ENCODE data around the gene PLA2R1.

The PLA2R1 gene

DNA sequence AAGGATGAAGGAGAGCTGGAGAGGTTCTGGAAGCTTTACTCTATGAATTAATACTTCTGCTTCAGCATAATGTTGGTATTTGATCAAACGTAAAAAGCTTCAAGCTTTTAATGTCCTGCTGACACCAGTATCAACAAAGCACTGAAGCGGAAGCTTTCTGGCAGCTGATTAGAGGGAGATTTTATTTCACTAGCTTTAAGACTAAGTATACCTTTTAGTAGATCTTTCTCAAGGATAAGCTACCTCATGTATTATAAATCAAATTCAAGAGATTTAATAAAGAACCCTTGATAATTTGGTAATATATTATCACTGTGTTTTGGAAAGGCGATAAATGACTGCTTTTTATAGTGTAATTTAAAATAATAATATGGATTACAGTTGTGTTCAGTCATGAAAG is 136.4 kb downstream of the PLA2R1 start:
- no peak for DNase-seq

DNA sequence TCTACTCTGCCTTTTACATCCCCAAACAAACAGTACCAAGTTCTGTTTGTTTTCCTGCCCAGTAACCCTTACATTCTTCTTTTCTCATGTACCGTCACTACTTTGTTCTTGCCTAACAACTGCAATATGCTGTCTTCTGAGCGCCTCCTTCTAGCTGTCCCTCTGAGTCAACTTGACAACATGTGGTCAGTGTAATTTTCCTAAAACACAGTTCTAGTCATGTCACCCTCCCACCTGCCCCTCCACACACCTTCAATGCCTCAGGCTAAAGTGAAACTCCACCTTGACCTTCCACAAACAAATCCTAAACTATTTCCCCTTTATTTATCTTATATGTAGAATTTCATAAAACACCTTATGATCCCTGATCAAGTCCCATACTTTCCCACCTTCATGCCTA is 139.9 kb downstream of the PLA2R1 start:
- no peak for DNase-seq

DNA sequence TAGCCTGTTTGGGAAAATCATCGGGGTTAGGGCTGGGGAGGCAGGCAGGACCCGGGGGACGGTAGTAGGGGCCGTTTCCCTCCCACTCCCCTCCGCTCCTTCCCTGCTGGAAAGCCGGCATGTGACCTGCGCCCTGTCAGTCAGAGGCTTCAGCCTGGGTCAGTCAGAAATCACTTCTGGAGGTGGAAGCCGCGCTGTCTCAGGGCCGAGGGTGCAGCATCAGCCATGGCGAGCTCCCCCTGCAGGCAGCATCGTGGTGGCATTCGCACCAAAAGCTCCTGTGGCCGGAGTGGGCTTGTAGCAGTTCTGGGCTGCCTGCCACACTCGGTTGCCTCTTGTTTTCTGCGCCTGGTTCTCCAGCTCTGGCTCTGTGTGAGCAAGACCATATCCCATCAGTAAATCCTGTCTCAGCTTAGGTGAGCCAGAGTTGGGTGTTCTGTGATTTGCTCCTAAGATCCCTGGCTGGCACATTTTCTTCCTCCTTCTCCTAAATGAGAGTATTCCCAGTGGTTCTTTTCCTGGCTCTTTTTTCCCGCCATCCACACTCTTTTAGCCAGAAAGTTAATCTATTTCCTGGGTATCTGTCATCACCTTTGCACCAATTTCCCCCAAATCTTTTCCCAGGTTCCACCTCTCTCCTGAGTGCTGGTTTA is 140.5 kb downstream of the PLA2R1 start:
- DNase-seq = peak; percentile 87

DNA sequence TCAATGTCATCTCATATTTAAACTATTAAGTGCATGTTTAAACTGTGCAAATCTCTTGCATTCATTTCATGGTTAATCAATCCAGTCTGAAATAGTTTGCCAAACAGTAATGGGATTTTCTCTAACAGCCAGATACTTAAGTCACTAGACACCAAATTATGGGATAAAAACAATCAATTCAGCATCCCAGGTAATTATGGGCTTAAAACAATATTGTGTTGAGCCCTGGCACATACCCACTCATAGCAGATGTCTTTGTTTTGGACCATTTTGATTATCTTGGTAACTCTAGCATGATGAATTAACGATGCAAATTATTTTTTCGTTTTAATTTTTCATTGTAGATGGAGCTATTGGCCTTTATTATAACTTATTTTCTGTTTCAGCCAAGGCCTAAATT is 145.9 kb downstream of the PLA2R1 start:
- DNase-seq = no peak

DNA sequence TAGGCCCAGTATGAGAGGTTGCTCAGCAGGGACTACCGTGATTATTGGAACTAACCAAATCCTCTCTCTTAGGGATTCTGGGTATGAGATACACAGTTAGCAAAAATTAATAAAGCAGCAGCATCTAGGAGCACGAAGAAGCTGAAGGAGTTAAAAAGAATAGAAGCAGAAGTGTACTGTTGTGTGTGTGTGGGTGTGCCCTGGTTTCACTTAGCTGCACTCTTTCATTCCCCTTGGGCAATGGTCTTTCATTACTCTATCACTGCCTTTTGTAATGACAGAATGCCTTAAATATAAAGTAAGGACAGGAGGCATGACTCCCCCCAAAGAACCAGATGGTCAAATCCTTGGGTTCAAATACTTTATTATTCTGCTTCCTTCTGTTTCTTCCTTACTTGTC is 148.5 kb downstream of the PLA2R1 start:
- DNase-seq = no peak

DNA sequence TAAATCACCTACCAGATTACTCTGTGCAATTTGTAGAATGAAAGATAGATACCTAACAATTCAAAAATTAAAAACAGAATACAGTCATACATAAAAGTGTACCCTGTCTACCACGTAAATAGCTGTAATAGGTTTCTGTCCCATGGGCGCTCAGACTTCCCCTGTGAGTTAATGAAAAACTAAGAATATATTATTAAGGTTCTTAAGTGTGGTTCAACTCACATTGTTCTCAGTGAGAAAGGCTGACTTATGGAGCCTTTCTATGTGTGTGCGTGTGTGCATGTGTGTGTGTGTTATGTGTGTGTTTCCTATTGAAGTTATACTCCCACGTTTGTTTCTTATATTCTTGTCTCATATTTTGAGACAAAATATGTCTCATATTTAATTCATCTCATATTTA is 149.8 kb downstream of the PLA2R1 start:
- DNase-seq = no peak

DNA sequence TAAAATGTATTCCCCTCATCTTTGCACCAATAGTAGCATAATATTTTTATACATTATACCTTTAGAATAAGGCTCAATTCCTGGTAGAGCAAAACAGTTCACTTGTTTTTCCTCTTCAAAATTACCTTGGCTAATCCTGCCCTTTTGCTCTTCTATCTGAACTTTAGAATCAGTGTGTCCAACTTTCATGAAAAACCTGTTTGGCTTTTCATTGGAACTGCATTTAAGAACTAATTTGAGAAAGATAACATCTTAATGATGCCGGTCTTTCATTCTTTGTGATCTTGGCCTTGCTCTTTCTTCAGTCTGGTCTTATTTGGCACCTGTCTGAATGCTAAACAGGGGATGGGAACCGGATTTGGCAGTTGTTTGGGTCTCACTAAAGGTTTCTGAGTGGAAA is 151.5 kb downstream of the PLA2R1 start:
- DNase-seq = no peak

DNA sequence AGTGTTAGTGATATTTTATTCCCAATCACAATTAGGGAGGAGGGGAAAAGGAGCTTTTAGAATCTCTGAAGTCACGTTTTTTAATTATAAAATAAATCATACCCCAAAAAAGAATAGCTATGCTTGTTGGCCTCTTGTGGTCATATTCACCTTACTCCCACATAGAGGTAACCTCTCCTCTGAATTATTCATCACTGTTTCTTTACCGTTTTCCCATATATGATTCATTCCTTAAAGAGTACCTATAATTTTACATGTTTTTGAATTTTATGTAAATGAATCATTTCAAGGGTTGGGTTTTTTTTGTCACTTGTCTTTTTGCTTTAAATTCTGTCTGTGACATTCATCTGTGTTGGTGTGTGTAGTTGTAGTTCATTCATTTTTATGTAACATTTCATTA is 153.8 kb downstream of the PLA2R1 start:
- no peak for DNase-seq

DNA sequence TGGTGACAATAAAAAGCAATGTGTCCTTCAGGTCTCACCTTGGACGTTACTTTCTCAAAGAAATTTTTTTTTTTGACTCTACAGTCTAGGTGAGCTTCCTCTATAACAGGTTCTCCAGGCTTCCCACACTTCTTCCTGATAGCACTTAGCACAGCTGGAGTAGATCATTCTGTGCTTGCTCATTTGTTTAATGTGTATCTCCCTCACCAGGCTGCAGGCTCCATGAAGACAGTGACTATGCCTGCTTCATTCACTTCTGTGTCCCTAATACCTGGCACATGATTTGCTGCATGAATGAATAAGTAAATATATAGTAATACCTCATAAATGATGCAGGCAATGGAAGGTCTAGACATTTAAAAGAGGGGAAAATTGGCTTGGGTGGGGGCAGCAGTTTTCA is 154.5 kb downstream of the PLA2R1 start:
- no peak for DNase-seq

DNA sequence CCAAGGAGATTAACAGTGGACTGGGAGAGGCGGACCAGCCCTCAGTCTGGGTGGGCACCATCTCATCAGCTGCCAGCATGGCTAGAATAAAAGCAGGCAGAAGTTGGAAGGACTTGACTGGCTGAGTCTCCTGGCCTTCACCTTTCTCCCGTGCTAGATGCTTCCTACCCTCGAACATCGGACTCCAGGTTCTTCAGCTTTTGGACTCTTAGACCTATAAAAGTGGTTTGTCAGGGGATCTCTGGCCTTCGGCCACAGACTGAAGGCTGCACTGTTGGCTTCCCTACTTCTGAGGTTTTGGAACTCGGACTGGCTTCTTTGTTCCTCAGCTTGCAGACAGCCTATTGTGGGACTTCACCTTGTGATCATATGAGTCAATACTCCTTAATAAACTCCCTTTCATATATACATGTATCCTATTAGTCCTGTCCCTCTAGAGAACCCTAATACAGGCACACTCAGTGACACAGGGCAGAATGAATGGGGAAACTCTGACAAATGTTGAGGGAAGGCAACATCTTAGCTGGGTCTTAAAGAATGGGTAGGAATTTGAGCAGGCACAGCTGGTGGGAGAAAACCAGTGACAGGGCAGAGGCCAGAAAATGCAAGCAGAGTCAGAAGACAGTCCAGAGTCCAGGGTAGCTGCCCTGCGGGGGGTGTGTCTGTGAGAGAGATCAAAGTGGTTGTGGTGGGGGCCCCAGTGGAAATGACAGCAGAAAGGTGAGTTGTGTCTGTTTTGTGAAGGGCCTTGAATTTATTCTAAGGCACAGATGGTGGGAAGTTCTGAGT is 156.3 kb downstream of the PLA2R1 start:
- DNase-seq = no peak

DNA sequence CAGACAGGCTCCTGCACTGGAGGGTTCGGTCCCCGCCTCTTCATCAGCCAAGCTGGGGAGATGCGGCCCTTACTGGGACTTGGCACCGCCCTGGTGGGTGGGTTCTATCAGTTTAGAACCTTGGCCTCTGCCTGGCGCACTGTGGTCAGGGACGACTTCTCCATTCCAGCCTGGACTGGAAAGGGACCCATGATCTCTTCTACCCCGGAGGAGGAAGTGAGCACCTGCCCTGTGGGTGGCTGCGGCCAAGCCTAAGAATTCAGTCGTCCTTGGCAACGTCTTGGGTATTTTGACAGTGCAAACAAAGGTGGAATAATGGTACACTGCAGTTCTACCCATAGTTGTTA is 157.5 kb downstream of the PLA2R1 start:
- DNase-seq = peak; percentile 78

DNA sequence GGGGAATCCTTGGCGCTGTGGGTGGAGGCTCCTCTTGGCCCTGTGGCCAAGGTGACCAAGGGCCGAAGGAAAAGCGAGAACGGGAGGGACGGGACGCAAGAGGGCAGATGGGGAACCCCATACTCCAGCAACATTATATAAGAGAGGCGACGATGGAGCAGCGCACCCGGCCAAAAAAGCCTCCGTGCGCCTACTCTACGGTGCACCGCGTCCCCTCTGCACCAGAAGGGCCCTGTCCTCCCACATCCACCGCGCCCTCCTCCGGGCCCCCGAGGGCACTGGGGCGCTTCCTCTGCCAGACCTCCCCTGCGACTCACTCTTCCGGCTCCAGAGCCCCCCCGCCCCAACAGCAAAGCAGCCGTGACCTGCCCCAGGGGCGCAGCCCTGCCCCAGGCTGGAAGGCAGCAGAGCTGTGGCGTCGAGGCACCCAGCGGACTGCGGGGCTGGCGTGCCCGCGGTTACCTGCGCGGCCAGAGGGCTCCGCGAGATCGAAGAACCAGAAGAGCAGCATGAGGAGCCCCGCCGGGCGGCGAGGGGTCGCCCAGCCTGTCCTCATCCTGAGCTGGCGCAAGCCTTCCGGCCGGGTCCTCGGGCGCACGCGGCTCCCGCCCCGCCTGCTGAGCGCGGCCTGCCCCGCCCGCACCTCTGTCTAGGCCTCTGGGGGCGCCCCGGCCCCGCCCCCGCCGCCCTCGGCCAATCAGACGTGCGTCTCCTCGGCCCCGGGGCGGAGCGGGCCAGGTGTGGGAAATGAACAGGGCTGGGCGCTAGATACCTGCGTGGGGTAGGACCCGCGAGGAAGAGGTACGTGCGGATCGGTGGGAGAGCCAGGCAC is 158.1 kb downstream of the PLA2R1 start, which contains the start of gene LY75:
Gene LY75, minus strand, starts transcription at position 630 of the 832 bp plus-strand sequence.
- peak; percentile 79 for DNase-seq

DNA sequence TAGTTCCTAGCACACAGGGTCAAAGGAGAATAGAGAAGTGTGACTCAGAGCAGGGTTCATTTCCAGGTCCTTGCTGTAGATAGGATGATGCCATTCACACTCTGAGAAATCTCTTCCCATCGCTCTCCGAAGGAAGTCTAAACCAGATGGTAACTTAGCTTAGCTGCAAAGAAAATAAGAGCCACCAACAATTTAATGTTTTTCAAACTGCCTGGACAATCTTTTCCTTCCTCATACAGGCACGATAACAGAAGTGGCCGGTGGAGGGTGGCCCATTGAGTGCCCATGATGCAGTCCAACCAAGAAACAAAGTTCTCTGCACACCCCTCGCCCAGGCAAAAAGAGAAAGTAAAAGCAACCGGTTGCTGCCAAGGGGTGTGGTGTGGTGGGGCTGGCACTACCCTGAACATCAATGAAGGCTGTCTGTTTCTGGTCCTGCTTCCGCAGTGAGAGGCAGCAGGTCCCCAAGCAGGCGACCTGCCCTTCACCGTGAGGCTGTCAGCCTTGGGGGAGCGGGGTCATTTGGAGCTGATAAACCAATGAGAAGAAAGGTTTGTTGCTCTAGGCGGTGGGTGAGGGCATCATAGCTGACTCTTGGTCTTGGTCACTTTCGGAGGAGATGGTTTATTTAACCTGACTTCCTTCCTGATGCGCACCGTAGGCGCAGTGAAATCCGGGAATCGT is 158.8 kb downstream of the PLA2R1 start:
- peak; percentile 59 for DNase-seq

DNA sequence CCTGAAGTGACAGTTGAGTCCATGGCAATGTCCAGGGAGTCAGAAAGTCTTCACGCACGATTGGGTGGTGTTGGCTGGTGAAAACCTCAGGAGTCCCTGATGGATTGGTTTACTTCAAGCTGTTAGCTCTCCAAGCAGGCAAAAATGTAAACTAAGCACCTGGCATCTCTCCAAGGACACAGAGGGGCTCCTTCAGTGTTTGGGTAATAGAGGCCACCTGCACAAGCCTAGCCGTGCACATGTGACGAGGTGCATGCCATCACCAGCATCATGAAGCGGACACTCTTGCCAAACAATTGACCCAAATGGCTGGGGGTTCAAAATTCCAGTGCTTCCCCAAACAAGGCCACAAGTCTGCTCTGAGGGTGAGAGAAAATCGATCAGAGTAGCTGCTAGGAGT is 159.7 kb downstream of the PLA2R1 start:
- DNase-seq = no peak

DNA sequence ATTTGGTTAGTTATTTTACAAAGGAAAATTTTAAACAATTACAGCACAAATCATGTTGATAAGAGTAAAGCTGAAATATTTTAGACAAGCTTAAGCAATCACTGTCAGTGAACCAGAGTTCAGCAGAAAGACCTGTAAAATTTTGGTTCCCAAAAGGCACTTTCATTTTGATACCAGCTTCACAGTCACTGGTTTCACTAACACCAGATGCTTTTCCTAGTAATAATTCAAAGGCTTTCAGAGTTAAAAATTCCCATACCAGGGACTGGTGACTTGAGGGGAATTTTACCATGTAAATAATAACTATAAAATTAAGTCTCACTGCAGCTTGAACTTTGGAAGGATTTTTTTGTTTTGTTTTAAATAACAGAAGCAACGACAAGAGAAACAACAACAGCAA is 162.1 kb downstream of the PLA2R1 start:
- DNase-seq = no peak

DNA sequence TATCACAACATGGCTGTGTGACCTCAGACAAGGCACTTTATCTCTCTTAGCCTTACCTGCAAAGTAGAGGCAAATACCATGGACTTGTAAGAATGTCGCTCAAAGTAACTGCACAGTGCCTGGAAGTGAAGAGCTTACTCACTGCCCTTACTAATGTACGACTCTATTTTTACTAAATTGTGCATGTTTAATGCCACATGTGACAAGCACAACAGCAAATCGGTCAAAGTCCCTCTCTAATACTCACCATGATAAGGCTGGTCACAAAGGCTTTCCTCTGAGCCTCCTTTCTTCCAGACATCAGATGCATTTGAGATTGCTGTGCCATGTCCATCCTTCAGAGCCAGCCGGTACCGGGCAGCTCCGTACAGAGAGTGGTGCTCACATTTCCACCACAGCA is 164.0 kb downstream of the PLA2R1 start:
- DNase-seq = no peak

DNA sequence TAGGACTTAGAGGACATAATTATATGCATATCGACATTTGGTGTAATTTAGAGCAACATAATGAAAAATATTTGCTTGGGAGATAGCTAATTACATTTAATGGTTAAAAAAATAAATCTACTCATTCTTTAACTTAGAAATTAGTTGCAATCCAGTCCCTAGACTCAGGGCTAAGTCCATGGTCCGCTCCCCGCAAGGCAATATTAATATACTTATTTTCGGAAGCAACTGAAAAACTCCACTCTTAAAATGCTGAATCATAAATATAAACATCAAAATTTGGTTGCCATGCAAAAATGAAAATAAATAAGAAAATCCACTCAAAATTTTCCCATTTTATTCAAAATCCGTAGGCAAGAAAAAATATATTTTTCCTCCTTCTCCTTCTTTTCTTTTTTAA is 164.7 kb downstream of the PLA2R1 start:
- DNase-seq = no peak

DNA sequence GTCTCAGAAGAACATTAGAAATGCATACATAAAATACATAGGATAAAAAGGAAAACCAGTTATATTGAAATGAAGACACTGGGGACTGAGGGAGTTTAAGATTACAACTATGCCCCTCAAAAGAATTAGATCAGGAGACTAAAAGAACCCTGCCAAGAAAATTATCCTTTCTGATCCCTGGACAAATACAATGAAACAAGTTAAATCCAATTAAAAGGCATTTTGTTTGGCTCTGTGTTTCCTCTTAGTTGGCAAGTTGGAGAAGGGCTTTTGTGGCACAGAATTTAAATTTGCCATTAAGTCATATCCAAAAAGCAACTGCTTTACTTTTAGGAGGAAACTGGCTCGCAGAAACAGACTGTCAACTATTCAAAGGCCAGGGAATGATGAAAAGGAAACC is 165.3 kb downstream of the PLA2R1 start:
- no peak for DNase-seq

DNA sequence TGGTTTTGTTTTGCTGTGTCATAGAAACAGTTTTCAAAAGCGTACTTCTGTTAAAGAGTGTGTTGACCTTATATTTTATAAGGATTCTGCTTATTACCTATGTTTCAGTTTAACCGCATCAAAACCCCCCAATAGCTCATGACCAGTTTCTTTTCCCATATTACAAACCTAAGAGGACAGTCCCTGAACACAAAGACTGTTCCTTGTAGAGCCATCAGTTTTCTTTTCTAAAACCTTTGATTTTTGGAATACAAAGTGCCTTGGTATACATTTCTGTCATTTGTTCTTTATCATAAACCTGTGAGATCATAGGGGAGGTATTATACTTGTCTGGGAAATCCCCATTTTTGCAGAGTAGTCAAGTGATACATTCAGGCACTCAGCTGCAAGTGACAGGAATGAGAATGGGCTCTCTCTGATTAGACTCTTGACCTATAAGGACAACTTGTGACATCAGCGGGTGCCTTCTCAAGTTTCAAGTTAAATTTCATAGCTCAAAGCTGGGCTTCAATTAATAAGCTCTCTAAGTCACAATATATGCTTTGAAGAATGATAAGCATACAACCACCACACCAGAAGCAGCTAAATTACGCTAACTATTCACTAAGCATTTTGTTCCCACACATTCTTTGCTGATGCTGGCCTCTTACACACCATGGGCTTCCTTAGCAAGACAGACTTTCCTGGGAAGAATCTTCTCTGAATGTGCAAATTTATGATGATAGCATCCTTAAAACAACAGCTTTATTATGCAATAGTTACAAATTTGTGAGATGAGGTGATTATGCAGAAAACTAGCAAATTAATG is 167.0 kb downstream of the PLA2R1 start:
- no peak for DNase-seq

DNA sequence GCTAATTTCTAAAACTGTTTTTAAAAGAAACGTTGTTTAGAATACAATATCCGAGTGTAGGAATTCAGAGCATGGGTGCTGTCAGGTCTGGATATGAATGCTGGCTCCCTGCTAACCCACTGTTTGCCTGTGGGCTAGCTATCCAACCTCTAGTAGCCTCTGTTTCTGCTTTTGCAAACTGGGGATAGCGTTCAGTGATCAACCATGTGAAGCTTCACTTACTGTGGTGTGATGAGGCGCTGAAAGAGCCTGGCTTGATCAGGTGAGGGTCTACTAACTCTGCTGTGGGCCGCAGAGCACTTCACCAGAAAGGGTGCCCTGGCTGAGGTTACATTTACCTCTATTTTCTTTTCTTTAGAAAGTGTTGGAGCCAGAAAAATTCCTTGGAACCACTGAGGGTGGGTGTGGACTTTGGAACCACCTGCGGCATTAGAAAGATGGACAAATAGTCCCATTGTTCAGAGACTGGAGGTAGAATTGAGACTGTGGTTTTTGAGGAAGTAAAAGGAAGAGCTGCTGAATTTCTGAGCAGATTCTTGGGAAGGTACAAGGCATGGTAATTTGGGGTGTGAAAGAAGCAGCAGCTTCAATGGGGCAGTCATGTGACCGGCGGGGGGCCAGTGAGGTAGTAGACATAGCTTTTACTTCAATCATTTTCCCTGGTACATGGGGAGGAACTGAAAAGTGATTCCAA is 168.1 kb downstream of the PLA2R1 start:
- DNase-seq = no peak

DNA sequence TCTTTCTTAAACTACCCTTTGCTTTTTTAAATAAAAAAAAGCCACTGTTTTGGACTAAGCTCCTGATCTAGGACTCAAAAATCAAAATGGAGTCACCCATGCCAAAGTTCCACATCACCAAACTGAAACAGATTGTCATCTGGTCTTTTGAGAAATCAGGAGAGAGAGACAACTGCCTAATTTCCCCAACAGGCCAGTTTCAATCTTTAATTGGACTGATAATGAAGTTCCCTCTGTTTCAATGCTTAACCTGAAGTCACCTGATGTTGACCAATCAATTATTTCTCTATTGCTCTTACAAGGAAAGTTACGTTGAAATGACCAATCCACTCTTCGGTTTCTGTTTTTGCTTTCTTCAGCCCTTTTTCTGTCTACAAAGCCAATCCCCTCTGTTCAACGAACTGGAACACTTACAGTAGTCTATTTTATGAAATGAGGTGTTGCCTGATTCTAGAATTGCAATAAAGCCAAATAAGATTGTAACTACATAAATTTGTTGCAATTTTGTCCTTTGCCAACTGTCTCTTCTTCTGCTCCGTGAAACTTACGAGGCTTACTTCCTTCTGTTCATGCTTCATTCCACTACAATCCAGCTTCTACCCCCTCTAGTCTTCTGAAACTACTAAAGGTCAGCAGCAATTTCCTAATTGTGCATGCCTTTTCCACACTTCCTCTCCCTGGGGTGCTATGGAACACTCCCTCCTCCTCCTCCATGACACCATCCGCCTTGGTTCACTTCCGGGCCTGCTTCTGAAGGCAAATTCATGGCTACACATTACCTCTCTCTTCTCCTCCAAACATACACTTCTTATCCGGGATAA is 169.2 kb downstream of the PLA2R1 start:
- DNase-seq = no peak

Measured in hematopoietic multipotent progenitor cell treated with erythropoietin and hydrocortisone succinate and interleukin-3 and kit ligand, for 6 days (in vitro differentiated cells).